ENCODE results near the gene AKAP8. TPM values are rescaled to one million over a fixed set of nuclear protein-coding genes. Genes with fewer than 3 reads are reported as not detected.
A peak's percentile ranks its signal among the peaks of the same experiment; 100 is the strongest.

AKAP8 gene
- total and polyA plus RNA-seq, 9 of the 15 experiments (the other 6 are each of a cell fraction or from before 2014, with no cell fraction given) = 3.4 to 56.5 (median 15.0) TPM

- peak; percentile 44; the same call in 1 of the 2 replicates for TF ChIP-seq ARID4B (CRISPR knock-in tag; IDR thresholded peaks at IDR 0.05)
Observed at GRCh38 chr19:15417699-15418098, 38.1 kb upstream of the AKAP8 start (continued).

- intact Hi-C loops (cut with micrococcal nuclease) (no loop called here), in situ Hi-C loops (cut with MboI) (no loop called here)
- ATAC-seq = peak; percentile 15; the same call in 1 of the 3 replicates
- H3K36me3 ChIP-seq (ENCODE audit: control insufficient read depth, insufficient read depth, low read length) = peaks cover 66% of the 10 kb centered on the region
- peak overlapping the region; percentile 16; the same call in 1 of the 2 replicates for H3K4me2 ChIP-seq (ENCODE audit: insufficient read depth, low read length)
- H3K27ac ChIP-seq (ENCODE audit: extremely low read depth, low read depth, low read length) = no peak overlapping the region; the same call in 2 of the 3 replicates
- H3K4me3 ChIP-seq = no peak overlapping the region
- DNase-seq (ENCODE audit: extremely low read depth in 1 of 4, low spot score in 3 of 4) = no peak
- no peaks in the 10 kb centered on the region for H3K9me3 ChIP-seq (replicated peaks; ENCODE audit: control insufficient read depth, insufficient read depth, low read depth, low read length)
- ChIA-PET CTCF (ENCODE audit: low intra/inter-chr PET ratio) (interaction anchor here (1.4 kb wide), 1 partner anchor 144 kb away, joined by 3 read pairs; no protein-coding TSS in a partner anchor), POLR2A (interaction anchor here (1.1 to 1.7 kb wide), 4 partner anchors 11 to 36 kb away, joined by 3 to 7 read pairs (median 4); no protein-coding TSS in a partner anchor)
- H3K27me3 ChIP-seq (ENCODE audit: control insufficient read depth in 2 of 2, insufficient read depth in 2 of 2, low read length in 2 of 2) = no peaks in the 10 kb centered on the region
- H2AFZ ChIP-seq (ENCODE audit: low read depth, low read length) = no peak overlapping the region
- H3K9me1 ChIP-seq (ENCODE audit: control insufficient read depth, insufficient read depth, low read length) = peaks cover 4% of the 10 kb centered on the region
- H3K9ac ChIP-seq (ENCODE audit: insufficient read depth in 1 of 2, low read depth in 2 of 2, low read length in 2 of 2) = no peak overlapping the region
- H3K79me2 ChIP-seq (ENCODE audit: control insufficient read depth, insufficient read depth, low read length) = peaks cover 95% of the 10 kb centered on the region
- TF ChIP-seq FOXK2 (conservative IDR thresholded peaks at IDR 0.05 in 1 of 2, IDR thresholded peaks at IDR 0.05 in 1 of 2; ENCODE audit: low read depth in 2 of 2) = peak in 1 of 2 experiments; percentile 39; a peak in 1 of 4 replicates
- no peak for TF ChIP-seq YY1 (IDR thresholded peaks at IDR 0.05; ENCODE audit: borderline replicate concordance in 1 of 3, control insufficient read depth in 1 of 3, extremely low read depth in 1 of 3, insufficient read depth in 3 of 3, insufficient read length in 1 of 3, insufficient replicate concordance in 2 of 3, low read depth in 1 of 3, low read length in 2 of 3)
- TF ChIP-seq POLR2AphosphoS5 (IDR thresholded peaks at IDR 0.05; ENCODE audit: control insufficient read depth, insufficient read depth, low read depth, low read length) = 0 out of 2 replicates have a peak, but pooled peaks have one; percentile 4
- H4K20me1 ChIP-seq (replicated peaks; ENCODE audit: control insufficient read depth, insufficient read depth, low read length) = peaks cover 31% of the 10 kb centered on the region
- FAIRE-seq = no peak
- 82% methylated on average over 4 of the region's 4 CpGs for WGBS (ENCODE audit: insufficient coverage, low coverage, missing lambda C conversion rate)
- no TSS peak for BruUV-seq (replicated peaks)
- H3K4me1 ChIP-seq (replicated peaks in 1 of 2; ENCODE audit: control insufficient read depth in 2 of 2, insufficient read depth in 2 of 2, low read length in 2 of 2) = peaks cover 18 to 23% of the 10 kb centered on the region in 2 experiments
Observed at GRCh38 chr19:15412832-15413231, 33.2 kb upstream of the AKAP8 start.
